ENCODE data around the gene CCDC28B. TPM values are rescaled to one million over a fixed set of nuclear protein-coding genes. Genes with fewer than 3 reads are reported as not detected.

CCDC28B gene
- polyA plus RNA-seq, 1 donor from 2014 or later, result 176 TPM

- Histone ChIP-seq H2AFZ (ENCODE audit: low read depth, low read length) (no peak overlapping the region), H3F3A (ENCODE audit: insufficient read depth, low read length, poor library complexity, severe bottlenecking) (no peaks in the 10 kb centered on the region), H3K36me3 (ENCODE audit: insufficient read depth, low read length) (no peaks in the 10 kb centered on the region), H3K27ac (ENCODE audit: low read length) (no peak overlapping the region), H4K20me1 (ENCODE audit: insufficient read depth) (no peaks in the 10 kb centered on the region), H3K9me2 (ENCODE audit: insufficient read depth, low read length) (no peaks in the 10 kb centered on the region), H3K79me2 (replicated peaks; ENCODE audit: insufficient read depth, low read length) (peaks cover 22% of the 10 kb centered on the region), H3K9me3 (ENCODE audit: low read length) (no peaks in the 10 kb centered on the region), H3K27me3 (ENCODE audit: insufficient read depth, low read depth, low read length) (no peaks in the 10 kb centered on the region), H3K9ac (ENCODE audit: low read length) (no peak overlapping the region), H3K4me3 (ENCODE audit: low read length) (peak overlapping the region; percentile 80), H3K4me2 (ENCODE audit: low read length) (no peak overlapping the region)
- TF ChIP-seq RAD21 (conservative IDR thresholded peaks at IDR 0.05) (no peak), REST (IDR thresholded peaks at IDR 0.05; ENCODE audit: borderline replicate concordance) (no peak), CTCF (IDR thresholded peaks at IDR 0.05; ENCODE audit: poor library complexity, severe bottlenecking) (no peak), EZH2 (IDR thresholded peaks at IDR 0.05; ENCODE audit: borderline replicate concordance, insufficient read depth, low read length, poor library complexity, severe bottlenecking) (no peak), EP300 (conservative IDR thresholded peaks at IDR 0.05; ENCODE audit: poor library complexity, severe bottlenecking) (no peak), POLR2AphosphoS5 (IDR thresholded peaks at IDR 0.05) (no peak), MXI1 (conservative IDR thresholded peaks at IDR 0.05; ENCODE audit: poor library complexity, severe bottlenecking) (no peak), SMC3 (conservative IDR thresholded peaks at IDR 0.05; ENCODE audit: poor library complexity) (no peak), TAF1 (IDR thresholded peaks at IDR 0.05; ENCODE audit: low read depth) (no peak)
These were observed 23.3 kb downstream of the CCDC28B start for GRCh38 chr1:32223683-32224082.

DNA sequence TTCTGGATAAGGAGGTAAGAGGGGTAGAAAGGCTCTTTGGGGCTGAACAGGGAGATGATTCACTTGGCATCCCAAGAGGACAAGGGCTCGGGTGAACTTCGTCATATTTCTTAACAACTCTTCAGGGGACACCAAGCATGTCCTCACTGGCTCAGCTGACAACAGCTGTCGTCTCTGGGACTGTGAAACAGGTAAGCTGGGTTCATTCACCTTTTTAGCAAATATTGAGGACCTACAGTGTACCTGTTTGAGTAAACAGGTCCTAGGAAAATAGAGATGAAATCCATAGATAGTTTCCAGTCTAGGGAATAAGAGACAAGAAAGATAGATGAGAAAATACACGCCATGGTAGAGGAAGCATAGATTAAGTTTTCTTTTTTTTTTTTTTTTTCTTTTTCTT is 23.9 kb downstream of the CCDC28B start:
- Histone ChIP-seq H3K27ac (ENCODE audit: low read length) (no peak overlapping the region), H4K20me1 (ENCODE audit: insufficient read depth) (no peaks in the 10 kb centered on the region), H3K9me3 (ENCODE audit: low read length) (no peaks in the 10 kb centered on the region), H3K36me3 (ENCODE audit: insufficient read depth, low read length) (no peaks in the 10 kb centered on the region), H3K79me2 (replicated peaks; ENCODE audit: insufficient read depth, low read length) (peaks cover 22% of the 10 kb centered on the region), H2AFZ (ENCODE audit: low read depth, low read length) (no peak overlapping the region), H3K4me2 (ENCODE audit: low read length) (no peak overlapping the region), H3F3A (ENCODE audit: insufficient read depth, low read length, poor library complexity, severe bottlenecking) (no peaks in the 10 kb centered on the region), H3K4me3 (ENCODE audit: low read length) (no peak overlapping the region), H3K27me3 (ENCODE audit: insufficient read depth, low read depth, low read length) (no peaks in the 10 kb centered on the region), H3K9ac (ENCODE audit: low read length) (no peak overlapping the region), H3K9me2 (ENCODE audit: insufficient read depth, low read length) (no peaks in the 10 kb centered on the region)
- no peak for TF ChIP-seq TAF1 (IDR thresholded peaks at IDR 0.05; ENCODE audit: low read depth)
- no peak for TF ChIP-seq SMC3 (conservative IDR thresholded peaks at IDR 0.05; ENCODE audit: poor library complexity)
- no peak for TF ChIP-seq MXI1 (conservative IDR thresholded peaks at IDR 0.05; ENCODE audit: poor library complexity, severe bottlenecking)
- no peak for TF ChIP-seq EP300 (conservative IDR thresholded peaks at IDR 0.05; ENCODE audit: poor library complexity, severe bottlenecking)
- no peak for TF ChIP-seq EZH2 (IDR thresholded peaks at IDR 0.05; ENCODE audit: borderline replicate concordance, insufficient read depth, low read length, poor library complexity, severe bottlenecking)
- TF ChIP-seq RAD21 (conservative IDR thresholded peaks at IDR 0.05), result no peak
- no peak for TF ChIP-seq REST (IDR thresholded peaks at IDR 0.05; ENCODE audit: borderline replicate concordance)
- TF ChIP-seq CTCF (IDR thresholded peaks at IDR 0.05; ENCODE audit: poor library complexity, severe bottlenecking), result no peak
- no peak for TF ChIP-seq POLR2AphosphoS5 (IDR thresholded peaks at IDR 0.05)
